Measurements from ENCODE around the gene VDAC1. TPM values are rescaled to one million over a fixed set of nuclear protein-coding genes. Genes with fewer than 3 reads are reported as not detected.

Gene VDAC1
- polyA plus RNA-seq, 1 donor (not counting 4 experiments of a cell fraction or from before 2014, with no cell fraction given), result 300 TPM

DNA sequence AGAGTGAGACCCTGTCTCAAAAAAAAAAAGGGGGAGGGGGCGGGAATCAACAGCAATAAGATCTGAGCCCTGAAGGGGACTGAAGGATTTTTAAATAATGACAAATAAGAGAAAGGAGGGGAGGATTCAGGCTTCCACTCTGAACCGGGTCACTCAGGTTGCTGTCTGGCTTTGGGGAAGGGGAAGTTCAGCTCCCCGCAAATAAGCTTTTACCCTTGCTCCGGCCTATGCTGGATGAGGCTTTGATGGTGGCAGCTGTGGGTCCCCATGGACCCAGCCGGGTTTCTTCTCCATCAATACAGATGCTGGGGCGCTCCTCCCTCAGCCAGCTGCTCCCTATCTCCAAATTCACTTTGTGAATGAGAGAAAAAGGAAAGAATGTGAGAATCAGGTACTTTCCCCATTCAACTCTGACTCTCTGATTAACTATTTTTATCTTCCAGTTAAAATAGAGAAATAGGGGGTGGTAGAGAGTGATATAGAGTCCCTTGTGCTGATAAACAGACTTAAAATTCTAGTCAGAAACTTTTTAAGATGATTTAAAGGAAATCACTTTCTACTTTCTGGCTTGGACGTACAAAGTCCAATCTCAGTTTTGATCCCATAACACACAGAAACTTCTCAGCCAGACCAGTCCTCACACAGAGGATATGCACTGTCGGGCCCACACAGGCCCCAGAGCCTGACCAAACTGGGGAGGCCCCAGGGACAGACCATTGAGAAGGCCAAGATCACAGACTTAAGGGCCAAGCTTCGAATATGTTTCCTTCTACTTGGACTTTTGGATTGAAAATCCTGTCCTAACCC is 76.0 kb downstream of the VDAC1 start:
- Histone ChIP-seq H3K9ac (ENCODE audit: control insufficient read depth, extremely low read depth, insufficient read depth, low read length) (no peak overlapping the region), H3K4me1 (ENCODE audit: control insufficient read depth, extremely low read depth, insufficient read depth, low read length) (no peaks in the 10 kb centered on the region), H2AFZ (ENCODE audit: control insufficient read depth, low read length) (no peak overlapping the region), H3K4me3 (ENCODE audit: control insufficient read depth in 2 of 3, extremely low read depth in 1 of 3, insufficient read depth in 2 of 3, low read depth in 1 of 3, low read length in 3 of 3) (no peak overlapping the region), H3K9me3 (ENCODE audit: control insufficient read depth, low read depth, low read length) (no peaks in the 10 kb centered on the region), H3K9me1 (ENCODE audit: control insufficient read depth, extremely low read depth, insufficient read depth, low read length) (no peaks in the 10 kb centered on the region), H3K27ac (ENCODE audit: control insufficient read depth, insufficient read depth, low read length) (no peak overlapping the region), H3K27me3 (ENCODE audit: control insufficient read depth, extremely low read depth, insufficient read depth, low read length) (peaks cover 14% of the 10 kb centered on the region), H3K4me2 (ENCODE audit: control insufficient read depth, extremely low read depth, insufficient read depth, low read depth, low read length) (no peak overlapping the region), H3K79me2 (ENCODE audit: control insufficient read depth, insufficient read depth, low read length) (no peaks in the 10 kb centered on the region), H3K36me3 (ENCODE audit: control insufficient read depth in 2 of 2, extremely low read depth in 1 of 2, insufficient read depth in 2 of 2, low read length in 2 of 2) (no peaks in the 10 kb centered on the region), H4K20me1 (ENCODE audit: control insufficient read depth, extremely low read depth, insufficient read depth, low read length) (no peaks in the 10 kb centered on the region)
- dilution Hi-C loops (cut with MboI; ENCODE audit: extremely low pct_ligation_motif_present, low sequenced_read_pairs), result no loop called here
- DNase-seq (ENCODE audit: low read depth, low spot score) (no peak), FAIRE-seq (no peak)
- no peak for TF ChIP-seq EZH2 (IDR thresholded peaks at IDR 0.05; ENCODE audit: low read length)
- TF ChIP-seq, protein P1, sequence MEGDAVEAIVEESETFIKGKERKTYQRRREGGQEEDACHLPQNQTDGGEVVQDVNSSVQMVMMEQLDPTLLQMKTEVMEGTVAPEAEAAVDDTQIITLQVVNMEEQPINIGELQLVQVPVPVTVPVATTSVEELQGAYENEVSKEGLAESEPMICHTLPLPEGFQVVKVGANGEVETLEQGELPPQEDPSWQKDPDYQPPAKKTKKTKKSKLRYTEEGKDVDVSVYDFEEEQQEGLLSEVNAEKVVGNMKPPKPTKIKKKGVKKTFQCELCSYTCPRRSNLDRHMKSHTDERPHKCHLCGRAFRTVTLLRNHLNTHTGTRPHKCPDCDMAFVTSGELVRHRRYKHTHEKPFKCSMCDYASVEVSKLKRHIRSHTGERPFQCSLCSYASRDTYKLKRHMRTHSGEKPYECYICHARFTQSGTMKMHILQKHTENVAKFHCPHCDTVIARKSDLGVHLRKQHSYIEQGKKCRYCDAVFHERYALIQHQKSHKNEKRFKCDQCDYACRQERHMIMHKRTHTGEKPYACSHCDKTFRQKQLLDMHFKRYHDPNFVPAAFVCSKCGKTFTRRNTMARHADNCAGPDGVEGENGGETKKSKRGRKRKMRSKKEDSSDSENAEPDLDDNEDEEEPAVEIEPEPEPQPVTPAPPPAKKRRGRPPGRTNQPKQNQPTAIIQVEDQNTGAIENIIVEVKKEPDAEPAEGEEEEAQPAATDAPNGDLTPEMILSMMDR (optimal IDR thresholded peaks at IDR 0.05 in 1 of 3, IDR thresholded peaks at IDR 0.05 in 1 of 3, conservative IDR thresholded peaks at IDR 0.05 in 1 of 3; ENCODE audit: extremely low read depth in 1 of 3, insufficient read depth in 2 of 3, low read length in 3 of 3), result no peak

DNA sequence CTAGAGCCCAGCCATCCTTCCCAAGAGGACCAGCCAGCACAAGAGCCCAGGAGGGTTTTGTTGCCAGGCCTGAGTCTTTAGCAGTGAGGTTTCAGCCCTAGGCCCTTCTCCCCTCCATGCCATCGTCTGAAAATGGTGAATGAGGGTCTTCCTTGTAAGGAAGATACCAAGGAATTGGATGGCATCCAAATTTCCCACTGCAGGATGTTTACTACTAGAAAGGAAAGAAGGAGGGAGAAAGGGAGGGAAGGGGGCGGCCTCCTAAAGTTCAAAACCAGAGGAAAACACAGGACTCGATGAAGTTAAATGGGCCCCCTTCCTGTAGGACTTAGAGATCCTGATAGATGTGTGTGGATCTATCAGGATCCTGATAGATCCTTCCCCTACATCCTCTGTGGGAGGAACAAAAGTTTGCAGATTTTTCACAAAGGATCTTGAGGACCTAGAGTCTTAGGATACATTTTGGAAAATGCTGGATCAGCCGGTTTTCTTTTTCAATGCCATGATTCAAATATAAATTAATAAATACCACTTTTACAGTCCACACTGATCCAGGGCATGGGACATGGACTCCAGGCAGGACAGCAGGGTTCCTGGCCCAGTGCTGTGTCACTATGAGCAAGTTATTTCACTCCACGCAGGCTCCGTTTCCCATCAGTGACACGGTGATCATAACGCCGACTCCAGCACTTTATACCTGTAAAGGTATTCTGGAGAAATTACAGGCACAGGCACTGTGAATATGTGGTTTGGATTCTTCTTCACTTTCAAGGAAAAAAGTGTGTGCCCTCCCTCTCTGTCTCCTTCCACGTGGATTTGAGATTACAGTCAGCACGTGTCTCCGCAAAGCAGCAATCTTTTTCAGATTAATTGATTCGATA is 77.2 kb downstream of the VDAC1 start:
- H3K27me3 ChIP-seq (ENCODE audit: control insufficient read depth, extremely low read depth, insufficient read depth, low read length), result peaks cover 14% of the 10 kb centered on the region
- H3K79me2 ChIP-seq (ENCODE audit: control insufficient read depth, insufficient read depth, low read length), result no peaks in the 10 kb centered on the region
- H3K27ac ChIP-seq (ENCODE audit: control insufficient read depth, insufficient read depth, low read length), result no peak overlapping the region
- no peak overlapping the region for H3K4me2 ChIP-seq (ENCODE audit: control insufficient read depth, extremely low read depth, insufficient read depth, low read depth, low read length)
- H3K9me3 ChIP-seq (ENCODE audit: control insufficient read depth, low read depth, low read length), result no peaks in the 10 kb centered on the region
- H3K36me3 ChIP-seq (ENCODE audit: control insufficient read depth in 2 of 2, extremely low read depth in 1 of 2, insufficient read depth in 2 of 2, low read length in 2 of 2), result no peaks in the 10 kb centered on the region
- no peaks in the 10 kb centered on the region for H3K4me1 ChIP-seq (ENCODE audit: control insufficient read depth, extremely low read depth, insufficient read depth, low read length)
- H3K9me1 ChIP-seq (ENCODE audit: control insufficient read depth, extremely low read depth, insufficient read depth, low read length), result no peaks in the 10 kb centered on the region
- no peak for FAIRE-seq
- TF ChIP-seq, protein P1 (optimal IDR thresholded peaks at IDR 0.05 in 1 of 3, IDR thresholded peaks at IDR 0.05 in 1 of 3, conservative IDR thresholded peaks at IDR 0.05 in 1 of 3; ENCODE audit: extremely low read depth in 1 of 3, insufficient read depth in 2 of 3, low read length in 3 of 3), result no peak
- no peak for TF ChIP-seq EZH2 (IDR thresholded peaks at IDR 0.05; ENCODE audit: low read length)
- no peaks in the 10 kb centered on the region for H4K20me1 ChIP-seq (ENCODE audit: control insufficient read depth, extremely low read depth, insufficient read depth, low read length)
- H3K4me3 ChIP-seq (ENCODE audit: control insufficient read depth in 2 of 3, extremely low read depth in 1 of 3, insufficient read depth in 2 of 3, low read depth in 1 of 3, low read length in 3 of 3), result no peak overlapping the region
- no peak for DNase-seq (ENCODE audit: low read depth, low spot score)
- H2AFZ ChIP-seq (ENCODE audit: control insufficient read depth, low read length), result no peak overlapping the region
- dilution Hi-C loops (cut with MboI; ENCODE audit: extremely low pct_ligation_motif_present, low sequenced_read_pairs), result no loop called here
- H3K9ac ChIP-seq (ENCODE audit: control insufficient read depth, extremely low read depth, insufficient read depth, low read length), result no peak overlapping the region
